Liver (tissue), 2 donors: ENCODE measurements around the gene DIPK1B.

Source experiments
- GABPA ChIP-seq, 2 donors: IDR thresholded peaks in 1 of 2; conservative IDR thresholded peaks in 1 of 2; 2 replicates each; pipeline ENCODE4 v1.6.1; 2016; ENCODE audit warnings: antibody characterized with exemption in 2 of 2, mild to moderate bottlenecking in 1 of 2, moderate library complexity in 1 of 2
- TAF1 ChIP-seq: conservative IDR thresholded peaks from 2 replicates; pipeline ENCODE4 v1.6.1; 2016; ENCODE audit warnings: antibody characterized with exemption, mild to moderate bottlenecking
- TF ChIP-seq, protein P1 (sequence below): IDR thresholded peaks from 2 replicates; pipeline ENCODE4 v1.6.1; 2016; ENCODE audit warnings: antibody characterized with exemption
- donor health status: healthy.

DNA sequence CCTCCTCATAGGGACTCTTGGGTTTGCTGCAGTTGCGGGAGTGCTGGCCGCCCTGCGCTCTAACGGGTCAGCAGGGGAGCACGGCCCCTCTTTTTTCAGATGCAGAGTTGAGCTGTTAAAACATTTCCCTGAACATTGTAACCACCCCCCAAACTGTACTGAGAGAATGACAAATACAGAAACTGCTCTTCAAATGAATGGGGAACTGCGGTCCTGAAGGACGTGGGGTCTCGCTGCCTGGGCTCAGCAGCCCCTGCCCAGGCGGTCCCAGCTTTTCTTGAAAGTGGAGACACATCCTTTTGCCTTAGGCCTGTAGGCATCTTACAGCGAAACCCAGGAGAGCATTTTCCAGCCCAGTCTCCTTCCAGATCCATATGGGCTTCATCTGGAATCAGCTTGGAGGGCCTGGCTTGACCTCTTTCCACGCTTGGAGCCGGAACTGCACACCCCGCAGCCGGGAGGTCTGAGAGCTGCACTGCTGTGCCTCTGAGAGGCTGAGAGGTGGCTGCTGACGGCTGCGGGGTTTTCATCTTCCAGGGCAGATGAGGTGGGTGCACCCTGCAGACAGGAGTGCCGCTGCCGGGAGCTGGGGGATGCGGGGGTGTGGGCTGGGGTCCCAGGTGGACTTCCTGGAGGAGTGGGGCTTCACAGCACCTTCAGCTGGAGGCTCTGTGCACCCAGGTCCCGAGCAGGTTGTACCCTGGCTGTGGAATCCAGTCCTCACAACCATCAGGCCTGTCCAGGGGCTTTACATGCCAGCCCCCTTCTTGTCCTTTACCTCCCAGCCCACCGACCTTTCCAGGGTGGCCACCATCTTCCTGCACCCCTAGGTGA lies 23.9 kb upstream of the DIPK1B start:
- TF ChIP-seq, protein P1, sequence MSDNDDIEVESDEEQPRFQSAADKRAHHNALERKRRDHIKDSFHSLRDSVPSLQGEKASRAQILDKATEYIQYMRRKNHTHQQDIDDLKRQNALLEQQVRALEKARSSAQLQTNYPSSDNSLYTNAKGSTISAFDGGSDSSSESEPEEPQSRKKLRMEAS, result no peak
- TF ChIP-seq GABPA (IDR thresholded peaks at IDR 0.05 in 1 of 2, conservative IDR thresholded peaks at IDR 0.05 in 1 of 2) (no peak), TAF1 (no peak)
